ENCODE data around the gene ZYG11A. TPM values are rescaled to one million over a fixed set of nuclear protein-coding genes. Genes with fewer than 3 reads are reported as not detected.

The ZYG11A gene
- total and polyA plus RNA-seq, 2 of the 8 experiments (the other 6 are each of a cell fraction or from before 2014, with no cell fraction given) = 0.89 to 2.6 TPM

DNA sequence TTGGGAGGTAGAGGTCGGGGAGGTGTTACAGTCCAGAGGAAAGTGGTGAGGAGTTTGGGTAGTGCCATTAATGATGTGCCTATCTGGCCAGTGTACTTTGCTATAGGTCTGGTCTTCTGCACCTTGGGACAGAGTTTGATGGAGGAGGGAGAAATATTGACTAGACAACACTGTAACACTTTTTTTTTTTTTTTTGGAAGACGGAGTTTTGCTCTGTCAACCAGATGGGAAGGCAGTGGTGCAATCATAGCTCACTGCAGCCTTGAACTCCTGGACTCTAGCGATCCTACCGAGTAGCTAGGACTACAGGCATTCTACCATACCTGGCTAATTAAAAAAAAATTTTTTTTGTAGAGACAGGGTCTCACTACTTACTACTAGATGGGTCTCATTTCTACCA, 86.5 kb downstream of the ZYG11A start:
- FAIRE-seq (no peak), DNase-seq (ENCODE audit: low read depth in 1 of 2, low spot score in 2 of 2) (no peak)
- Histone ChIP-seq H3K23me2 (ENCODE audit: low read depth, low read length) (peaks cover 14% of the 10 kb centered on the region; the same call in 1 of the 2 replicates), H4K91ac (replicated peaks; ENCODE audit: insufficient read length, low read length) (no peak overlapping the region), H3K27ac (ENCODE audit: low read depth, low read length) (no peak overlapping the region), H3K9ac (replicated peaks in 1 of 4; ENCODE audit: extremely low read depth in 1 of 4, low read depth in 3 of 4, low read length in 3 of 4) (no peak overlapping the region), H4K8ac (ENCODE audit: extremely low read depth, insufficient read depth, low read length) (no peak overlapping the region), H2AFZ (ENCODE audit: low read length) (no peak overlapping the region), H2BK5ac (ENCODE audit: low read depth, low read length) (no peak overlapping the region), H3K9me3 (ENCODE audit: insufficient read depth in 2 of 2, low read depth in 1 of 2, low read length in 1 of 2) (no peaks in the 10 kb centered on the region), H3K27me3 (replicated peaks in 1 of 4; ENCODE audit: control insufficient read depth in 3 of 4, extremely low read depth in 1 of 4, insufficient read depth in 3 of 4, low read length in 3 of 4) (peaks cover 9 to 30% (median 24%) of the 10 kb centered on the region in 4 experiments), H4K20me1 (replicated peaks in 1 of 2; ENCODE audit: control insufficient read depth in 1 of 2, insufficient read depth in 2 of 2, low read length in 2 of 2) (no peaks in the 10 kb centered on the region), H3K4me1 (replicated peaks in 1 of 4; ENCODE audit: control insufficient read depth in 3 of 4, insufficient read depth in 4 of 4, low read length in 3 of 4) (peaks cover 0 to 3% (median 2%) of the 10 kb centered on the region in 4 experiments; a peak in 2 of 7 replicates), H3K79me1 (ENCODE audit: low read depth, low read length) (no peaks in the 10 kb centered on the region), H2BK15ac (ENCODE audit: low read length) (no peak overlapping the region), H3K14ac (ENCODE audit: insufficient read length) (no peak overlapping the region), H3K36me3 (ENCODE audit: control insufficient read depth in 2 of 4, insufficient read depth in 4 of 4, low read length in 3 of 4) (no peaks in the 10 kb centered on the region), H2BK120ac (replicated peaks; ENCODE audit: low read depth, low read length) (no peak overlapping the region), H2AK5ac (ENCODE audit: low read depth, low read length) (no peak overlapping the region), H2BK12ac (ENCODE audit: low read depth, low read length) (no peak overlapping the region), H3K56ac (replicated peaks; ENCODE audit: insufficient read length, low read depth, low read length) (no peak overlapping the region), H3K4ac (replicated peaks; ENCODE audit: insufficient read length, low read depth, low read length) (no peak overlapping the region), H3K4me3 (ENCODE audit: extremely low read depth in 1 of 4, insufficient read depth in 2 of 4, low read depth in 3 of 4, low read length in 4 of 4) (no peak overlapping the region), H3K18ac (ENCODE audit: extremely low read depth, low read length) (no peak overlapping the region), H2BK20ac (ENCODE audit: low read length) (no peak overlapping the region), H3K4me2 (ENCODE audit: insufficient read depth in 1 of 2, low read depth in 2 of 2, low read length in 2 of 2) (no peak overlapping the region), H3K79me2 (ENCODE audit: control insufficient read depth in 1 of 2, insufficient read depth in 2 of 2, low read length in 2 of 2) (no peaks in the 10 kb centered on the region), H3K23ac (ENCODE audit: insufficient read length) (no peak overlapping the region), H4K5ac (ENCODE audit: insufficient read length, low read depth, low read length) (no peak overlapping the region)
- ChIA-PET CTCF (ENCODE audit: partially characterized antibody) (interaction anchor here (0.7 to 1.7 kb wide), 2 partner anchors 110 to 253 kb away, joined by 3 read pairs; no protein-coding TSS in a partner anchor), POLR2A (ENCODE audit: partially characterized antibody) (no interaction called here)
- TF ChIP-seq SIRT6 (IDR thresholded peaks at IDR 0.05; ENCODE audit: low read length) (no peak), YY1 (IDR thresholded peaks at IDR 0.05; ENCODE audit: low read depth, low read length) (no peak), SP4 (IDR thresholded peaks at IDR 0.05; ENCODE audit: low read length) (no peak), SAP30 (IDR thresholded peaks at IDR 0.05; ENCODE audit: insufficient read depth, insufficient replicate concordance, low read length) (no peak), JUN (IDR thresholded peaks at IDR 0.05; ENCODE audit: low read depth, low read length) (no peak), NRF1 (IDR thresholded peaks at IDR 0.05; ENCODE audit: low read depth, low read length) (no peak)
- TF ChIP-seq, protein P1, sequence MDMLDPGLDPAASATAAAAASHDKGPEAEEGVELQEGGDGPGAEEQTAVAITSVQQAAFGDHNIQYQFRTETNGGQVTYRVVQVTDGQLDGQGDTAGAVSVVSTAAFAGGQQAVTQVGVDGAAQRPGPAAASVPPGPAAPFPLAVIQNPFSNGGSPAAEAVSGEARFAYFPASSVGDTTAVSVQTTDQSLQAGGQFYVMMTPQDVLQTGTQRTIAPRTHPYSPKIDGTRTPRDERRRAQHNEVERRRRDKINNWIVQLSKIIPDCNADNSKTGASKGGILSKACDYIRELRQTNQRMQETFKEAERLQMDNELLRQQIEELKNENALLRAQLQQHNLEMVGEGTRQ (IDR thresholded peaks at IDR 0.05; ENCODE audit: low read length) = no peak
- WGBS, 2 experiments (ENCODE audit: extremely low coverage in 1 of 2, insufficient coverage in 1 of 2, insufficient read length in 1 of 2, insufficient replicate concordance in 2 of 2, low coverage in 1 of 2, low lambda C conversion rate in 2 of 2, missing lambda C conversion rate in 1 of 2) = 89% methylated on average over 4 of the region's 4 CpGs; no CpG with 5 or more reads in 1 of the 2 experiments
